ENCODE data around the gene MYLK4.
"Not testable (repeated sequence)": the region's sequence is repeated elsewhere in the genome, so short reads cannot be mapped to it uniquely, and the experiment has no call there.

MYLK4 gene

GRCh38 chr6:2780102-2780737, 29.5 kb upstream of the MYLK4 start:
- no peak for DNase-seq (ENCODE audit: low read depth in 1 of 2, low spot score in 1 of 2)

GRCh38 chr6:2777249-2777648, 26.5 kb upstream of the MYLK4 start:
- no peak for DNase-seq (ENCODE audit: low read depth in 1 of 2, low spot score in 1 of 2)

DNA sequence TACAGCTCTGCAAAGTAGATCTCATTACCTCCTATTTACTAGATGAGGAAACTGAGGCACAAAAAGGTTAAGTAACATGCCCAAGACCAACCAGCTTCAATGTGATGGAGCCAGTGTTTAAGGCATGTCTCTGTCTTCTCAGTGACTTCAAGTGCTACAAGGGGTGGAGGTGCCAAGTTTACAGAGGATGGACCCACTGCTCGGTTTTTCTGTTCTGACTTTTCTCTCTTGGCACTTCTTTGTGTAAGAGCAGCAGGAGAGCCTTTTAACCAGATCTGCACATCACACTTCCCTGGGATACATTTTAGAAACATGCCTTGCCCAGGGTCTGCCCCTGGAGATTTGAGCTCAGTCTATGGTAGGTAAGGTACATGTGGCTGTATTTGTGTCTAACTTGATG, 24.3 kb upstream of the MYLK4 start:
- no peak for DNase-seq (ENCODE audit: low read depth in 1 of 2, low spot score in 1 of 2)

GRCh38 chr6:2773449-2773848, 22.7 kb upstream of the MYLK4 start:
- no peak for DNase-seq (ENCODE audit: low read depth in 1 of 2, low spot score in 1 of 2)

DNA sequence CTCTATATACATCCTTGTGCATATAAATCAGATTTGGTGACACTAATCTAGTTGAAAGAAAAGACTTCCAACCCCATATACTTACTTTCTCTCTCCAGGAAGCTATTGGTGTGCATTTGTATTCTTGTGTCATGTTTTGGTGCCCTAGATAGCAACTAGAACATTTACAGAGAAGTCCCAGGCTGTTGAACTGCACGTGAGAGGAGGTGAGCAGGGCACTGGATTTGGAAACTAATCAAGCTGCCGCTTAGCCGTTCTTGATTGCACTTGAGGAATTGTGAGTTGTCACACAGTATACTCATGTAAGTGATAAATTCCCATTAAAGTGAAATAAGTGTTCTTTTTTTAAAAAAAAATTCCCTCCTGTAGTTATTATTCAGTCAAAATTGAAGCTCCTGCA, 22.1 kb upstream of the MYLK4 start:
- no peak for DNase-seq (ENCODE audit: low read depth in 1 of 2, low spot score in 1 of 2)

DNA sequence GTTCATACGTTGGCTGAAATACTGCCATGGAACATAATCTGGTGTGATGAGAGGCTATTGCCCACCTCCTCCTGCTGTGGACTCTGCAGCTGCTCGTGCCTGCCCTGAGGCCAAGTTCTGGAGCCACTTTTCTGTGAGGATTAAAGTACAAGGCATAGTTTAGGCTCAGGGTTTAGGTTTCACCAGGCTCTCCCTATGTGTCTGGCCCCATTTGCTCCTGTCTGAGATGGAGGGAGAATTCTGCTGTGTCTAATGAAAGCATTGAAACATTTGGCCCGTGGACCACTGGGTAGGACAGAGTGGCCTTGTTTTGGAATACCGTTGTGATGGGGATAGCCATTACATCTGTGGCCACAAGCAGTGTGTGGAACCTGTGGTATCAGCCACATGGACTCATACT, 20.4 kb upstream of the MYLK4 start:
- DNase-seq (ENCODE audit: low read depth in 1 of 2, low spot score in 1 of 2): no peak

GRCh38 chr6:2770171-2770570, 19.4 kb upstream of the MYLK4 start:
- DNase-seq (ENCODE audit: low read depth in 1 of 2, low spot score in 1 of 2): no peak

DNA sequence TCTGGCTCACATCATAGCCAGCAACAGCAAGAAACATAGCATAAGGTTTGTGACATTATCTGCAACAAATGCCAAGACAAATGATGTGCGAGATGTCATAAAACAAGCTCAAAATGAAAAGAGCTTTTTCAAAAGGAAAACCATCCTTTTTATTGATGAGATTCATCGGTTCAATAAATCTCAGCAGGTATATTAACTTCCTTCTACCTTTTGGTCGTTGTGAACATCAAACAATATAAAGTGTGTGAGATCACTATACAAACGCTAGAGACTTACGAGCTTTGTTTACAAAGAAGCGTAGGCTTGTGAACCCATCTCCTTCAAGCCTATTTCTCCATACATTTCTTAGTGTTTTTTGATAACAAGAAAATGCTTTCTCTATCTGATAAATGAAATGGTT, 18.0 kb upstream of the MYLK4 start:
- no peak for DNase-seq (ENCODE audit: low read depth in 1 of 2, low spot score in 1 of 2)

DNA sequence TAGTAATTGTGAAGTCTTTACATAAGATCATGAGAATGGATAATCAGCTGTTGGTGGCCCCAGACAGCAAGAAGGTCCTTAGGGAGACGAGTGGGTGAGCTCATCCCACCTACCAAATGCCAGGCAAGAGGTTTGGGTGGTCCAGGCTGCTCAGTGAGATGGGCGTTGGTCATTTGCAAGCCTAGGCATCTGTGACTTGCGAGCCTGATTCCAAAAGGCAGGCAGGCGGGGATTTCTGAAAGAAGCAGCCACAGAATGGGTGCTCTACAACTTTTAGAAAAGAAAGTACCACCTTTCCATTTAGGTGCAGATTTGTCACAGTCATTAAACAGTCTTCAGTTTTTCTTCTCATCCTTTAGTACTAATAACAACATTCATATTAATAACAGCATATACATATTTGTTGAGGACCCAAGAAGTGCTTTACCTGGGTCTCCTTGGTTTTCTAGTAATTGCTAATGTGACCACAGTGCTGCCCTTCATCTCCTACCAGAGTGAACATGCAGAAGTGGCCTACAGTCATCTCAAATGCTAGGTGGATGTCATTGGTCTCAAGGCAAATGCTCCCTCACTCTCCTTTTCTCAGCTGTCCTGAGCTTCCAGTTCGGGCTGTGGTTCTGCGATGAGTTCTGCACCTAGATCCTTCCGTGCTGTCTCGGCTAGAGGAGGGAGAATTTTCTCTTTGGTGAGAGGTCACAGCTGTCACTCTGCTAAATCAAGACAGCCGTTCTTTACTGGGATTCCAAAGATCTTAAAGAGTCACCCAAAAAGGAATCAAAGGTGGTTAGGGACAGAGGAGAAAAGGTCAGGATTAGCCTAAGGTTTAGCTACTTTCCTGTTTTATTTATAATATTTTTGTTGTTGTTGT, 17.2 kb upstream of the MYLK4 start:
- DNase-seq (ENCODE audit: low read depth in 1 of 2, low spot score in 1 of 2): no peak

- no peak for DNase-seq (ENCODE audit: low read depth in 1 of 2, low spot score in 1 of 2)
Measured at GRCh38 chr6:2766767-2767656, 16.3 kb upstream of the MYLK4 start.

- DNase-seq (ENCODE audit: low read depth in 1 of 2, low spot score in 1 of 2): peak; percentile 11 to 22
Measured at GRCh38 chr6:2765896-2766766, 15.4 kb upstream of the MYLK4 start.

GRCh38 chr6:2765166-2765895, 14.6 kb upstream of the MYLK4 start, which contains the start of gene WRNIP1:
Gene WRNIP1, plus strand, starts transcription at chr6:2765393. Its CDS starts 230 bp downstream, at chr6:2765623.
- peak; percentile 91 to 94 for DNase-seq (ENCODE audit: low read depth in 1 of 2, low spot score in 1 of 2)

GRCh38 chr6:2764610-2765165, 14.0 kb upstream of the MYLK4 start:
- peak; percentile 18 to 40 for DNase-seq (ENCODE audit: low read depth in 1 of 2, low spot score in 1 of 2)

DNA sequence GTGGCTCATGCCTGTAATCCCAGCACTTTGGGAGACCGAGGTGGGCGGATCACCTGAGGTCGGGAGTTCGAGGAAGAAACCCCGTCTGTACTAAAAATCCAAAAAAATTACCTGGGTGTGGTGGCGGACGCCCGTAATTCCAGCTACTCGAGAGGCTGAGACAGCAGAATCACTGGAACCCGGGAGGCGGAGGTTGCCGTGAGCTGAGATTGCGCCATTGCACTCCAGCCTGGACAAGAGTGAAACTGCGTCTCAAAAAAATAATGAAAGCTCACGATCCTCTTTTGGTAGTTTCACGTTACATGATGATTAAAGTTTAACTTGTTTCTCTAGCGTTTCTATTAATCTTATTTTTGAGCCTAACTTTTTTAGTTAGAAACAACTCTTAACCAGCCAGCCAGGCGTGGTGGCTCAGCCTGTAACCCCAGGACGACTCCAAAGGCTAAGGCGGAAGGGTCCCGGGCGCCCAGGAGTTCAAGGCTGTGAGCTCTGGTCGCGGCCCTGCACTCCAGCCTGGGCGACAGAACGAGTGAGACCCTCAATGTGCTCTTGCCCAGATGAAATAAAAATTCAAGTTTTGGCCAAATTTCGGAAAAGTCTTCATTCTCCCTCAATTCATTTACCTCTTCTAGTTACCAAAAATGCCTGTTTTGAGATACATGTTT, 13.3 kb upstream of the MYLK4 start:
- no peak for DNase-seq (ENCODE audit: low read depth in 1 of 2, low spot score in 1 of 2)

DNA sequence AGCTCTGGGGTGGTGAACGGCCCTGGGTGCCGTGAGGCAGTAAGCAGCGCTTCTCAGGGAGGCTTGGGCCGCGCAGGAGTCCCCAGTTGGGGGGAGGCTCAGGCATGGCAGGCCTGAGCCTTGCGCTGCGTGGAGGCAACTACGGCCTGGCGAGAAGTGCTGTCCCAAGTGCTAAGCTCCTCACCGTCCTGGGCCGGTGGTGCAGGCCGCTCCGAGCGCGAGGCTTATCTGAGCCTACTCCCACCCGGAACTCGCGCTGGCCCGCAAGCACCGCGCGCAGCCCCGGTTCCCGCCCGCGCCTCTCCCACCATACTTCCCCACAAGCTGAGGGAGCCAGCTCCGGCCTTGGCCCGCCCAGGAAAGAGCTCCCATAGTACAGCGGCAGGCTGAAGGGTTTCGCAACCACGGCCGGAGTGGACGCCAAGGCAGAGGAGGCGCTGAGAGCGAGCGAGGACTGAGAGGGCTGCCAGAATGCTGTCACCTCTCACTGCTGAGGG, 12.7 kb upstream of the MYLK4 start:
- no peak for DNase-seq (ENCODE audit: low read depth in 1 of 2, low spot score in 1 of 2)

DNA sequence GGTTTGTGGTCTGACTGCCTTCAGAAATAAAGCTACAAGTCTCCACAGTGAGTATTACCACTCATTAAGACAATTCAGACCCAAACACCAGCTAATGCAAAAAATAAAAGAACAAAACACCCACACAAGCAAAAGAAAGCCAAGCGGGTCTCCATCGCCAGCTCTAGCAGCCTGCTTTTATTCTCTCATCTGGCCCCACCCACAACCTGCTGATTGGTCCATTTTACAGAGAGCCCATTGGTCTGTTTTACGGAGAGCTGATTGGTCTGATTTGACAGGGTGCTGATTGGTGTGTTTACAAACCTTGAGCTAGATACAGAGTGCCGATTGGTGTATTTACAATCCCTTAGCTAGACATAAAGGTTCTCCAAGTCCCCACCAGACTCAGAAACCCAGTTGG, 12.1 kb upstream of the MYLK4 start:
- DNase-seq (ENCODE audit: low read depth in 1 of 2, low spot score in 1 of 2): not testable (repeated sequence)

DNA sequence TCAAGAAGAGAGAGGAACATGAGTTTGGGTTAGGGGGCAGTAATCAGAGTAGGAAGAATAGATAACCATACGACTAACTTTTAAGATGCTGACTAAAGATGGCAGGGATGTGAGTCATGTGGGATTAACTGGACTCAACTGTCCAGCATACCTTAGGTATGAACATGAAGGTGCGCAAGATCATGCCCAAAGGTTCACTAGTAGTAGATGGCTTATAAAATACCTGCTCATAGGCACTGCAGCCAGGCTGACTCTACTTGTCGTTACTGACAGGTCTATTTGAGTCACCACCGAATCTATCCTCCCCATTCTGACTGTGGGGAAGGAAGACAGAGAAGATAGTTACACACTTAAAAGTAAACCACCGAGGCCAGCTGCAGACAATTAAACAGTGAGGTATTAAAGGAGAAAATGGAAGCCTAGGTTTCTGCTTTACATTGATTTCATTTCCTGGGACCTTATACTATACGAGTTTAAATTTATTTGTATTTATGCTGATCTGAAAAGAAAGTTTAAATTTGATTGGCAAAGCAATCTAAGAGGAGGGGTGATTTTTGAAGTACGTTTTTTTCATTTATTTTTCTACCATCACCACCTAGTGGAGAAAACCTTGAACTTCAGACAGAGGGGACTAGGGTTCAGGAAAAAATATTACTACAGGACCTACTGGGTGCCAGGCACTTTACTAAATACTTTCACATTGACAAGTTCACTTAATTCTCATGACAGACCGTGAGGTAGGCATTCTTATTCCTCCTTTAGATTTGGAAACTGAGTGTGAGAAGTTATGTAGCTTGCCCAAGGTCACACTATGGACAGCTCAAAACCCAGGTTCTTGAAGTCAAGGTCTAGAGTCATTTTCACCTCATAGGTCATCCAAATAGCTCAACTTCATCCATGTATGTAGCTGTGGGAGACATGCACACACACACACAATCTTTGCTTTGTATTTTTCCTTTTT, 10.4 kb upstream of the MYLK4 start:
- no peak for DNase-seq (ENCODE audit: low read depth in 1 of 2, low spot score in 1 of 2)

GRCh38 chr6:2758980-2759379, 8.3 kb upstream of the MYLK4 start:
- DNase-seq (ENCODE audit: low read depth in 1 of 2, low spot score in 1 of 2): no peak
